ENCODE data around the gene BCLAF1. TPM values are rescaled to one million over a fixed set of nuclear protein-coding genes. Genes with fewer than 3 reads are reported as not detected.

BCLAF1 gene
- total and polyA plus RNA-seq, 2 of the 8 experiments (the other 6 are each of a cell fraction or from before 2014, with no cell fraction given) = 30.5 to 230 TPM

- H2BK20ac ChIP-seq (ENCODE audit: low read length) = no peak overlapping the region
- no peaks in the 10 kb centered on the region; a peak in 1 of 7 replicates for H3K4me1 ChIP-seq (replicated peaks in 1 of 4; ENCODE audit: control insufficient read depth in 3 of 4, insufficient read depth in 4 of 4, low read length in 3 of 4)
- H3K79me2 ChIP-seq (ENCODE audit: control insufficient read depth in 1 of 2, insufficient read depth in 2 of 2, low read length in 2 of 2) = no peaks in the 10 kb centered on the region
- FAIRE-seq (no peak), DNase-seq (ENCODE audit: low read depth in 1 of 2, low spot score in 2 of 2) (no peak)
- no peak overlapping the region for H2BK12ac ChIP-seq (ENCODE audit: low read depth, low read length)
- no peak overlapping the region for H4K91ac ChIP-seq (replicated peaks; ENCODE audit: insufficient read length, low read length)
- H3K36me3 ChIP-seq (ENCODE audit: control insufficient read depth in 2 of 4, insufficient read depth in 4 of 4, low read length in 3 of 4) = no peaks in the 10 kb centered on the region
- no peak overlapping the region for H3K9ac ChIP-seq (replicated peaks in 1 of 4; ENCODE audit: extremely low read depth in 1 of 4, low read depth in 3 of 4, low read length in 3 of 4)
- no peak overlapping the region for H3K4me2 ChIP-seq (ENCODE audit: insufficient read depth in 1 of 2, low read depth in 2 of 2, low read length in 2 of 2)
- ChIA-PET POLR2A (ENCODE audit: partially characterized antibody) (interaction anchor here (0.6 to 2.6 kb wide), 2 partner anchors 23 to 41 kb away, joined by 4 to 12 read pairs; partner anchors contain the start of gene BCLAF1), CTCF (ENCODE audit: partially characterized antibody) (interaction anchor here (0.6 to 4.4 kb wide), 4 partner anchors 9 to 1164 kb away, joined by 3 to 30 read pairs (median 6); no protein-coding TSS in a partner anchor)
- H3K18ac ChIP-seq (ENCODE audit: extremely low read depth, low read length) = no peak overlapping the region
- H3K27me3 ChIP-seq (replicated peaks in 1 of 4; ENCODE audit: control insufficient read depth in 3 of 4, extremely low read depth in 1 of 4, insufficient read depth in 3 of 4, low read length in 3 of 4) = no peaks in the 10 kb centered on the region; a peak in 2 of 7 replicates
- no peak overlapping the region for H2BK15ac ChIP-seq (ENCODE audit: low read length)
- no peaks in the 10 kb centered on the region for H3K9me3 ChIP-seq (ENCODE audit: insufficient read depth in 2 of 2, low read depth in 1 of 2, low read length in 1 of 2)
- H3K56ac ChIP-seq (replicated peaks; ENCODE audit: insufficient read length, low read depth, low read length) = no peak overlapping the region
- no peak overlapping the region for H3K4me3 ChIP-seq (ENCODE audit: extremely low read depth in 1 of 4, insufficient read depth in 2 of 4, low read depth in 3 of 4, low read length in 4 of 4)
- H3K23me2 ChIP-seq (ENCODE audit: low read depth, low read length) = no peaks in the 10 kb centered on the region
- H3K14ac ChIP-seq (ENCODE audit: insufficient read length) = no peak overlapping the region
- H3K23ac ChIP-seq (ENCODE audit: insufficient read length) = no peak overlapping the region
- H2BK5ac ChIP-seq (ENCODE audit: low read depth, low read length) = no peak overlapping the region
- H3K4ac ChIP-seq (replicated peaks; ENCODE audit: insufficient read length, low read depth, low read length) = no peak overlapping the region
- TF ChIP-seq JUND (IDR thresholded peaks at IDR 0.05; ENCODE audit: low read length) = no peak
- no peak for TF ChIP-seq POU5F1 (IDR thresholded peaks at IDR 0.05; ENCODE audit: low read depth, low read length)
- no peak for TF ChIP-seq RXRA (IDR thresholded peaks at IDR 0.05; ENCODE audit: insufficient read depth, low read depth, low read length)
- TF ChIP-seq CBX8 (IDR thresholded peaks at IDR 0.05; ENCODE audit: borderline replicate concordance, low read depth, low read length) = no peak
- no peak for TF ChIP-seq SIRT6 (IDR thresholded peaks at IDR 0.05; ENCODE audit: low read length)
- TF ChIP-seq CREB1 (IDR thresholded peaks at IDR 0.05) = no peak
- TF ChIP-seq SAP30 (IDR thresholded peaks at IDR 0.05; ENCODE audit: insufficient read depth, insufficient replicate concordance, low read length) = no peak
- no peak for TF ChIP-seq SP4 (IDR thresholded peaks at IDR 0.05; ENCODE audit: low read length)
- TF ChIP-seq, protein P1, sequence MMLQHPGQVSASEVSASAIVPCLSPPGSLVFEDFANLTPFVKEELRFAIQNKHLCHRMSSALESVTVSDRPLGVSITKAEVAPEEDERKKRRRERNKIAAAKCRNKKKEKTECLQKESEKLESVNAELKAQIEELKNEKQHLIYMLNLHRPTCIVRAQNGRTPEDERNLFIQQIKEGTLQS (IDR thresholded peaks at IDR 0.05; ENCODE audit: insufficient read depth, low read depth, low read length) = no peak
- no peak for TF ChIP-seq EGR1 (IDR thresholded peaks at IDR 0.05; ENCODE audit: borderline replicate concordance, low read depth, low read length)
- no peak for TF ChIP-seq PHF8 (conservative IDR thresholded peaks at IDR 0.05; ENCODE audit: low read depth, low read length)
- no peak overlapping the region for H2AK5ac ChIP-seq (ENCODE audit: low read depth, low read length)
- WGBS, 2 experiments (ENCODE audit: extremely low coverage in 1 of 2, insufficient coverage in 1 of 2, insufficient read length in 1 of 2, insufficient replicate concordance in 2 of 2, low coverage in 1 of 2, low lambda C conversion rate in 2 of 2, missing lambda C conversion rate in 1 of 2) = 85% methylated on average over 1 of the region's 1 CpG; no CpG with 5 or more reads in 1 of the 2 experiments
- H3K27ac ChIP-seq (ENCODE audit: low read depth, low read length) = no peak overlapping the region
- no peaks in the 10 kb centered on the region for H4K20me1 ChIP-seq (replicated peaks in 1 of 2; ENCODE audit: control insufficient read depth in 1 of 2, insufficient read depth in 2 of 2, low read length in 2 of 2)
- no peaks in the 10 kb centered on the region for H3K79me1 ChIP-seq (ENCODE audit: low read depth, low read length)
- no peak overlapping the region for H4K8ac ChIP-seq (ENCODE audit: extremely low read depth, insufficient read depth, low read length)
- no peak overlapping the region for H2AFZ ChIP-seq (ENCODE audit: low read length)
- no peak overlapping the region for H4K5ac ChIP-seq (ENCODE audit: insufficient read length, low read depth, low read length)
- H2BK120ac ChIP-seq (replicated peaks; ENCODE audit: low read depth, low read length) = no peak overlapping the region
Measured at GRCh38 chr6:136331461-136331860, 41.8 kb upstream of the BCLAF1 start.

Data from H1 (cell line).